Measurements from ENCODE around the gene SLIRP. TPM values are rescaled to one million over a fixed set of nuclear protein-coding genes. Genes with fewer than 3 reads are reported as not detected.

SLIRP gene
- total RNA-seq, 4 donors from 2014 or later, result 156 to 262 (median 218) TPM

DNA sequence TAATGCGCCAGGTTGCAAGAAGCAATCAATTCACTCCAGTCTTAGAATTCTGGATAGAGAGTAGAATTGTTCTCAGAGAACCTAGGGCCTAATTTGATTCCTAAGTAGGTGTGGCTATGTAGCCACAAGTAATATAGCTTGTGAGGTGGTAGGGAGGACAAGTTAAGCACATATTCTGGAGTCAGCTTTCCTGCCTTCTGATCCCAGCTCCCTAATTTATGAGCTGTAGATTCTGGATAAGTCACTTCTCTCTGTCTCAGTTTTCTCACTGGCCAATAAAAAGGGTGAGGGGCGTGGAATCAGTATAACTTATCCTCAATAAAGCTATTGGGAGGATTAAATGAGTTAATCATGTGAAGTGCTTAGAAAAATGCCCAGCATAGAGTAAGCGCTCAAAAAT is 56.1 kb downstream of the SLIRP start:
- Histone ChIP-seq H3K4me1 (peaks cover 0 to 20% (median 9%) of the 10 kb centered on the region in 4 donors), H3K9me3 (no peaks in the 10 kb centered on the region), H3K27me3 (no peaks in the 10 kb centered on the region), H3K4me3 (no peak overlapping the region), H3K36me3 (no peaks in the 10 kb centered on the region), H3K27ac (no peak overlapping the region)
- WGBS, 2 donors, result 85 to 86% methylated on average over 3 of the region's 3 CpGs
- no peak for DNase-seq (ENCODE audit: low spot score in 2 of 2)
- no peak for TF ChIP-seq POLR2A (IDR thresholded peaks at IDR 0.05)
- TF ChIP-seq EP300 (IDR thresholded peaks at IDR 0.05), result no peak
- TF ChIP-seq, protein P1, sequence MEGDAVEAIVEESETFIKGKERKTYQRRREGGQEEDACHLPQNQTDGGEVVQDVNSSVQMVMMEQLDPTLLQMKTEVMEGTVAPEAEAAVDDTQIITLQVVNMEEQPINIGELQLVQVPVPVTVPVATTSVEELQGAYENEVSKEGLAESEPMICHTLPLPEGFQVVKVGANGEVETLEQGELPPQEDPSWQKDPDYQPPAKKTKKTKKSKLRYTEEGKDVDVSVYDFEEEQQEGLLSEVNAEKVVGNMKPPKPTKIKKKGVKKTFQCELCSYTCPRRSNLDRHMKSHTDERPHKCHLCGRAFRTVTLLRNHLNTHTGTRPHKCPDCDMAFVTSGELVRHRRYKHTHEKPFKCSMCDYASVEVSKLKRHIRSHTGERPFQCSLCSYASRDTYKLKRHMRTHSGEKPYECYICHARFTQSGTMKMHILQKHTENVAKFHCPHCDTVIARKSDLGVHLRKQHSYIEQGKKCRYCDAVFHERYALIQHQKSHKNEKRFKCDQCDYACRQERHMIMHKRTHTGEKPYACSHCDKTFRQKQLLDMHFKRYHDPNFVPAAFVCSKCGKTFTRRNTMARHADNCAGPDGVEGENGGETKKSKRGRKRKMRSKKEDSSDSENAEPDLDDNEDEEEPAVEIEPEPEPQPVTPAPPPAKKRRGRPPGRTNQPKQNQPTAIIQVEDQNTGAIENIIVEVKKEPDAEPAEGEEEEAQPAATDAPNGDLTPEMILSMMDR (IDR thresholded peaks at IDR 0.05), result no peak

Other genes starting within 250 kb of the SLIRP start
- under 1 TPM in 1 of 4 donors, not detected in 3; 0.44 TPM for gene ISM2, start 209.3 kb upstream of the SLIRP start, total RNA-seq
- gene SPTLC2, start 91.5 kb upstream of the SLIRP start, total RNA-seq, result 10 to 100 TPM; 25.5 to 45.2 (median 29.7) TPM
- gene ALKBH1, start 80 bp upstream of the SLIRP start, total RNA-seq, result 10 to 100 TPM in 3 of 4 donors, 1 to 10 TPM in 1; 9.6 to 17.0 (median 13.1) TPM
- 10 to 100 TPM; 39.8 to 68.4 (median 43.0) TPM for gene SNW1, start 53.1 kb downstream of the SLIRP start, total RNA-seq
- gene ADCK1, start 92.0 kb downstream of the SLIRP start, total RNA-seq, result 1 to 10 TPM; 4.4 to 9.4 (median 7.5) TPM

All from tibial nerve (tissue), 4 donors.